CD4-positive, alpha-beta T cell treated with Interleukin-15 for 4 hours (primary cell): Measurements from ENCODE around the gene RPS25.
"Not testable (repeated sequence)": the region's sequence is repeated elsewhere in the genome, so short reads cannot be mapped to it uniquely, and the experiment has no call there.

Source experiments
- DNase-seq: peaks from one replicate; pipeline ENCODE4 v3.0.0-alpha.2; 2020; ENCODE audit warnings: low spot score

RPS25 gene

DNA sequence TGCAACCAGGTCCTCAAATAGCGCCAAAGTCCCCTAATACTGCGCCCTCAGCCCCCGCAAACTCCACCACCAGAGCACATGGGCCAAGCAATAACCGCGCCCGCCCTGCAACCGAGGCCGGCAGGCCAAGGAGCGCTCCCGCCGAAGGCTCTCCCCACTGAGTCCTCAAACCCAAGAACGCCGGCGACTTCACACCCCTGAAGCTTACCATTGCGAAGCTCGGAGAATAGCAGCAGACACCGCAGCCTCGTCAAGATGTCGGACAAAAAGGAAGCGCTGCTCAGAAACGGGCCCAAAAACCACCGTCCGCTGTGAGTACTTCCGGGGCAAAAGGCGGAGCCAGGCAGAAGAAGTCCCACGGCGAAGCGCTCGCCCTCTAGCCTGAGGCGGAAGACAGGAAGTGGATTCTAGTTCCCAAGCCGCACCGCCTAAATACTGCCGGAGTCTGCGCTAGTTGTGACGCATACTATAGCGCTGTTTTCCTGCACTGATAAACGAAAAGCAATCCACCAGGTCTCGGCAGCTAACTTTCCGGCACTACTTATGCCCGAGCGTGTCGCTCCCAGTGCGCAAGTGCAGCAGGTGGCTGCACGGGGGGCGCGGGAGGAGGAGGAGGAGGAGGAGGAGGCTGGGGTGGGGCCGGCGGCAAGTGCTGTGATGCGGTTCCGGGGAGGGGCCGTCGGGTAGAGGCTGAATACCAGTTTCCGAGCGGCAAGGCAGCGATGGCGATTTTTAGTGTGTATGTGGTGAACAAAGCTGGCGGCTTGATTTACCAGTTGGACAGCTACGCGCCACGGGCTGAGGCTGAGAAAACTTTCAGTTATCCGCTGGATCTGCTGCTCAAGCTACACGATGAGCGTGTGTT, at the start of gene RPS25, which contains the start of gene TRAPPC4:
RPS25 (minus strand) TSS at position 270 of the 865 bp plus-strand sequence; CDS start at position 211, 59 bp downstream.
TRAPPC4 (plus strand) TSS at position 693 of the 865 bp plus-strand sequence; CDS start at position 723, 30 bp downstream.
- DNase-seq: peak; percentile 95

GRCh38 chr11:119067371-119068222, 49.5 kb upstream of the RPS25 start, which contains the start of gene VPS11:
Gene VPS11 (plus strand): TSS chr11:119067818. CDS start chr11:119067824, 6 bp downstream.
- peak; percentile 96 for DNase-seq

DNA sequence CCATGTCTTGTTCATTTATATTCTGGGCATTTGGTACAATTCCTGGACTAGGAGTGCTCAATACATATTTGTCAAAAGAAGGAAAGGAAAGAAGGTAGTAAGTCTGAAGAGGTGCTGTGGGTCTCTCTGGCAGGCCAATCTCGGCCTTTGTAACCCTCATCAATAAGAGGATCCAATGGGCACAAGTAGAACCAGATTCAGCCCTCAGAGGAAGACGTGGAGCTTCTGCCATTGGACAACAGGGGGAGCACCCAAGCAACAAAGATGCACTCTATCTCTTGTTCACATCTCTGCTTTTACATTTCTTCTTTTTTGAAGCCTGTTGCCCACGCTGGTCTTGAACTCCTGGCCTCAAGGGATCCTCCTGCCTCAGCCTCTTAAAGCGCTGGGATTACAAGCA, 47.2 kb upstream of the RPS25 start:
- peak; percentile 57 for DNase-seq

DNA sequence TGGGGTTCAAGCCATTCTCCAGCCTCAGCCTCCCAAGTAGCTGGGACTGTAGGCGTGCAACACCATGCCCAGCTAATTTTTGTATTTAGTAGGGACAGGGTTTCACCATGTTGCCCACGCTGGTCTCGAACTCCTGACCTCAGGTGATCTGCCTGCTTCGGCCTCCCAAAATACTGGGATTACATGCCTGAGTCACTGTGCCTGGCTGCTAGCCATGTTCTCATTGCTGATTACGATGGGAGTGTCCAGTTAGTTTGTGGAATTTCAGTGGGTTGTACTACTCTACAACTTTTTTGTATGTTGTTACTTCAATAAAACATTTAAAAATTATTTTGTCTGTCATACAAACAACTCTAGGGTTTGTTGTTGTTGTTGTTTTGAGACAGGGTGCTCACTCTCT, 44.6 kb upstream of the RPS25 start:
- DNase-seq: no peak

GRCh38 chr11:119061256-119061655, 43.1 kb upstream of the RPS25 start:
- no peak for DNase-seq

DNA sequence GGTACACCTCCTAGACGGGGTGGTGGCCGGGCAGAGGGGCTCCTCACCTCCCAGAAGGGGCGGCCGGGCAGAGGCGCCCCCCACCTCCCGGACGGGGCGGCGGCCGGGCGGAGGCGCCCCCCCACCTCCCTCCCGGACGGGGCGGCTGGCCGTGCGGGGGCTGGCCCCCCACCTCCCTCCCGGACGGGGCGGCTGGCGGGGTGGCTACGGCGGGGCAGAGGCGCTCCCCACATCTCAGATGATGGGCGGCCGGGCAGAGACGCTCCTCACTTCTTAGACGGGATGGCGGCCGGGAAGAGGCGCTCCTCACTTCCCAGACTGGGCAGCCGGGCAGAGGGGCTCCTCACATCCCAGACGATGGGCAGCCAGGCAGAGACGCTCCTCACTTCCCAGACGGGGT, 41.0 kb upstream of the RPS25 start:
- DNase-seq: not testable (repeated sequence)

GRCh38 chr11:119057000-119057769, 39.0 kb upstream of the RPS25 start, which contains the start of gene HYOU1:
Gene HYOU1 (minus strand): TSS chr11:119057205. CDS start chr11:119056160, 1,045 bp downstream.
- DNase-seq: peak; percentile 98

DNA sequence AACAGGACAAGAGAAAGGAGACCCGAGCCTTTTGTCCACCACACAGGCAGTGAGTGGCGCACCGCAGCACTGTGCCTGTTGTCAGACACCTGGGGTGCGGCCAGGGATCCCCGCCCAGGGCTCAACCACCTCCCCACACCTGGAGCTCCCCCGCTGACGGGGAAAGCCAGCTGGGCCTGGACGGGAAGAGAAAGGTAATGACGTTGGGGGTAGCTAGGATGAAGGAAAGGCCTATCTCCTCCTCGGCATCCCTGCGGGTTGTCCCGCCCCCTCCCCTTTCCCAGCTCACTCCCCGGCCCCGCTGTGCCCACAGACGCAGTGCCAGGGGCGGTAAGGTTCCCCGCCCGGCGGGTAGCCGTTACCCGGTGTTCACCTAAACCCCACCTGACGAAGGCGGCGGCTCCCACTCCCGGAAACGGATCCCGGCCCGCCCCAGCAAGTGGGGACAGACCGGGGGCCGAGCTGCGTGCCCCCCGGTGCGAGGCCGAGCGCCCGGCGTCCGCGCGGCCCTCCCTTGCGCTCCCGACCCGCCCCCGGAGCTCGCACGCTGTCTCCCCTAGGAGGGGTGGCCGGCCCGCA, 38.4 kb upstream of the RPS25 start:
- peak; percentile 42 for DNase-seq

DNA sequence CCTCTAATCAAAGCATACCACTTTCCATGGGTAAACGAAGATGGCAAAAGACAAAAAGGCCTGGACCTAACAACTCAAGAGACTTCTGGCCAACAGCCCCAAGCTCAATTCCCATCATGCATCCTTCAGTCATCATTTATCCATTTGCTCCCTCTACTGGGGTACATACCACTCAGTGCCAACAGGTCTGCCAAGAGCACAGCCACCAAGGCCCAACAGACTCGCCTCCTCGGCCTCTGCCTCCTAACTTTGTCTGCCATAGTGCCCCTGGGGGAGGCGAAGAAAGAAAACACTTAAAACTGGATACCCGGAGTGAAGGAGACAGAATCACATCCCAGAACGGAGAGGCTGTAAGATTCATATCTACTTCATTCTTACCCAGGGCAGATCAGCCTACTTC, 37.8 kb upstream of the RPS25 start:
- no peak for DNase-seq

DNA sequence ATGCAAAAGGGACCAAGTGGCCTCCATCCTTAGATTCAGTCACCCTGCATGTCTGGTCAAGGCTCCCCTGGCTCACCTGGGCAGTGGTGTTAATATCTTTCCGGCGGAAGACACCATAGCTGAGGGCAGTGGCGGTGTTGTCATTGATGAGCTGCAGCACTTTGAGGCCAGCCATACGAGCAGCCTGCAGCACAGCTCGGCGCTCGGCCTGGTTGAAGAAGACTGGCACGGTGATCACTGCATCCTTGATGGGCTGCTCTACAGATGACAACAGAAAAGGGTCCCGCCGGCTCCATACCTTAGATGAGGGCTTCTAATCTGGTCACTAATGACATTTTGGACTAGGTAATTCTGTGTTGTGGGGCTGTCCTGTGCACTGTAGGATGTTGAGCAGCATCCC, 36.3 kb upstream of the RPS25 start:
- no peak for DNase-seq

- DNase-seq: no peak
Measured at GRCh38 chr11:119052163-119052814, 34.1 kb upstream of the RPS25 start.

GRCh38 chr11:119051440-119052162, 33.5 kb upstream of the RPS25 start:
- DNase-seq: peak; percentile 15

DNA sequence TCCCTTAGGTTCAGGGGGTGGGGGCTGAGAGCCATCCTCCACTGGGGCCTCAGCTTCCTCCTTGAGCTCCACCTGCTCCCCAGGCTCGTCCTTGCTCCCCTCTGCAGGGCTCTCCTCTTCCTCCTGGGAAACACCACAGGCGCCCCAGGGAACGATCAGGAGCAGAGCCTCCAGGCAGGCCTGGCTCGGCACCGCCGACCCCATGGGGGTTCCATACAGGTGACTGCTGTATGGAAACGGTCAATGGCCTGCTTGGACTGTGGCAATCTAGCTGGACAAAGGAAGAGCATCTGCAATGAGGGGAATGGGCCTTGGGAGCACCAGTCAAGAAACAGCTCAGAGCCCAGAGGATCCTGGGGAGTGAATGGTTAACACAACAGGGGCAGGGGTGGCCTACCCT, 30.9 kb upstream of the RPS25 start:
- no peak for DNase-seq

DNA sequence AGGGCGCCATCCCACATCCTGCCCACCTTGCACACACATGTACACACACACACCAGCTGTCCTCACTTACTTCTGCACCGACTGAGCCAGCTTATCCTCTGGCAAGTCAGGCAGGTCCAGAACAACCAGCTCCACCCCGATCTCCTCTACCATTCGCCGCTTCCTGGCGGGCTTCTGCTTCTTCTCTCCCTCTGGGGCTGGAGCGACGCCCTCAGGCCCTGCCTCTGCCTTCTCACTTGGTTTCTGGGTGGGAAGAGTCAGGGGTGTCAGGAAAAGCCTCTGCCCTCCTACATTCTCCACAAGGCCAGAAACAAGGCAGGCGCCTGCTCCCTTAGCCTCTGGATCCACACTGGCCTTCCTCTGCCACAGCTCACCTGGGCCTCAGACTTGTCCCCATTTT, 30.5 kb upstream of the RPS25 start:
- DNase-seq: no peak

GRCh38 chr11:119047205-119047604, 29.1 kb upstream of the RPS25 start:
- no peak for DNase-seq

DNA sequence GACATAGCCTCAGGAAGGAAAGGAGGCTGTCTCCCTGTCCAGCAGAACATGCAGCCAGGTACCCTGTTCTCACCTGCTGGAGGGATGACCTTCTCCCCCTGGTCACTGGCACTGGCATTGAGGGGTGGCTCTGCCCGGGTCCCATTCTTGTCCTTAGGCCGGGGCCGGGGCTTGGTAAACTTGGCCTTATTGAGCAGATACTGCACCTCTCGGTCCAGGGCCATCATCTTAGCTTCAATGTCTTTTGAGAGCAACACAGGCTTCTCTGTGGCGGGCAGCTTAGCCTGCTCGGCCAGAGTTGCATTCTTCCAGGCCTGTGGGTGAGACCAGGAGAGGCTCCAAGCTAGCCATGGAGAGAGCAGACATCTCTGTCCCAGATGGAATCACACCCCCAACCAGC, 28.3 kb upstream of the RPS25 start:
- DNase-seq: no peak

DNA sequence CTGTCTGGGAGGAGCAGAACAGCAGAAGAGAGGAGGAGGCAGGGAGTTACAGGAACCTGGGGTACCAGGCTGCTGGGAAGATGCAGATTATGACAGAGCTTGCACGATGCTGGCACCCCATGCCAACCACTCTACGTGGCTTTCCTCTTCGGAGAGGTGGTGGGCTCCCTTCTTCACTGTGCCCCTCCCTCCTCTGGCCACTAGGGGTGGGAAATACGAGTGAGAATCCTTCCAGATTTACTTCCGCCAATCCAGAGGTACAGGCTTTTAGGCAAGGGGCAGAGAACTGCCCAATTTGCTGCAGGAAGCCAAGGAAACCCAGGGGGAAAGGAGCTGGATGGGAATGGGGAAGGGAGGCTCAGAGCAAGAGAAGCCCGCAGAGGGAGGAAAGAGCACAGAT, 26.6 kb upstream of the RPS25 start:
- no peak for DNase-seq

GRCh38 chr11:119042927-119043326, 24.8 kb upstream of the RPS25 start:
- DNase-seq: no peak

- no peak for DNase-seq
Measured at GRCh38 chr11:119041821-119042514, 23.8 kb upstream of the RPS25 start.

- not testable (repeated sequence) for DNase-seq
Measured at GRCh38 chr11:119039471-119039870, 21.3 kb upstream of the RPS25 start.
